Measurements from ENCODE around the gene ME3. TPM values are rescaled to one million over a fixed set of nuclear protein-coding genes. Genes with fewer than 3 reads are reported as not detected.
A peak's percentile ranks its signal among the peaks of the same experiment; 100 is the strongest.

The ME3 gene
- total RNA-seq, 1 donor from 2014 or later = 34.2 TPM

DNA sequence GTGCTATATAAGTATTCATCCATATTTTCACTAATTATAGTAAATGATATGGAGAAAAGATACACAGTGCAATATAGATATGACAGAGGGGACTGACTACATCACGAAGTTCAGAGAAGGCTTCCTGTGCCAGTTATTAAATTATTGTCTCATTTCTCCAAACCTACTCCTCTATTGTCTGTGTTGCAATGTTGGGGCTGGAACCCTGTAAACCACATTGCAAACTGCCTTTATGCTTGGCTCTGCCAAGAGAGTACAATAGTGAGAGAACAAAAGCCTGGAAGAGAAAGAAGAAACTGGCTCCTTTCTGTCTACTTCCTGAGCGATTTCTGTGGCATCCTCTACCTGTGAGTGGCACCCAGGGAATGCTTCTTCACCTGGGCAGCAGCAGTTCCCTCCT lies 46.4 kb downstream of the ME3 start:
- intact Hi-C loops (cut with DNase I) = no loop called here
- peaks cover 21 to 59% of the 10 kb centered on the region in 2 donors for H3K4me1 ChIP-seq
- H3K27ac ChIP-seq = peak overlapping the region; percentile 24 to 67
- no peaks in the 10 kb centered on the region for H3K36me3 ChIP-seq
- H3K27me3 ChIP-seq = no peaks in the 10 kb centered on the region
- TF ChIP-seq, protein P1, sequence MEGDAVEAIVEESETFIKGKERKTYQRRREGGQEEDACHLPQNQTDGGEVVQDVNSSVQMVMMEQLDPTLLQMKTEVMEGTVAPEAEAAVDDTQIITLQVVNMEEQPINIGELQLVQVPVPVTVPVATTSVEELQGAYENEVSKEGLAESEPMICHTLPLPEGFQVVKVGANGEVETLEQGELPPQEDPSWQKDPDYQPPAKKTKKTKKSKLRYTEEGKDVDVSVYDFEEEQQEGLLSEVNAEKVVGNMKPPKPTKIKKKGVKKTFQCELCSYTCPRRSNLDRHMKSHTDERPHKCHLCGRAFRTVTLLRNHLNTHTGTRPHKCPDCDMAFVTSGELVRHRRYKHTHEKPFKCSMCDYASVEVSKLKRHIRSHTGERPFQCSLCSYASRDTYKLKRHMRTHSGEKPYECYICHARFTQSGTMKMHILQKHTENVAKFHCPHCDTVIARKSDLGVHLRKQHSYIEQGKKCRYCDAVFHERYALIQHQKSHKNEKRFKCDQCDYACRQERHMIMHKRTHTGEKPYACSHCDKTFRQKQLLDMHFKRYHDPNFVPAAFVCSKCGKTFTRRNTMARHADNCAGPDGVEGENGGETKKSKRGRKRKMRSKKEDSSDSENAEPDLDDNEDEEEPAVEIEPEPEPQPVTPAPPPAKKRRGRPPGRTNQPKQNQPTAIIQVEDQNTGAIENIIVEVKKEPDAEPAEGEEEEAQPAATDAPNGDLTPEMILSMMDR (IDR thresholded peaks at IDR 0.05) = no peak
- no peak for DNase-seq (ENCODE audit: low spot score in 2 of 2)
- no peaks in the 10 kb centered on the region for H3K9me3 ChIP-seq
- no peak overlapping the region for H3K4me3 ChIP-seq

DNA sequence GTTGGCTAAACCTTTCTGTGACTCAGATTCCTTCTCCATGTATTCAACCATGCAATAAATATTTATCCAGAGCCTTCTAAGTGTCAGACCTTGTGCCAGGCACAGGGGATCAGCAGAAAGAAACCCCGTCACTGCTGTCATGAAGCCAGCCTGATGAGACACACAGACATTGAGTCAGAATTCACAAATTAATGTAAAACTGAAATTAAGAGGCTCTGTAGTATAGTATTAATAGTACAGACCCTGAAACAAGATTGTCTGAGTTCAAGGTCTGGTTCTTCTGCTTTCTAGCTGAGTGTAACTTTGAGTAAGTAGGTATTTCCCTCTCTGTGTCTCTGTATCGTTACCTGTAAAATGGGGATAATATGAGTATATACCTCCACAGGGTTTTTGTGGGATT lies 46.9 kb downstream of the ME3 start:
- Histone ChIP-seq H3K27ac (peak overlapping the region; percentile 24 to 67), H3K27me3 (no peaks in the 10 kb centered on the region), H3K9me3 (no peaks in the 10 kb centered on the region), H3K4me1 (peaks cover 20 to 58% of the 10 kb centered on the region in 2 donors), H3K36me3 (no peaks in the 10 kb centered on the region), H3K4me3 (no peak overlapping the region)
- TF ChIP-seq, protein P1 (IDR thresholded peaks at IDR 0.05) = no peak
- DNase-seq (ENCODE audit: low spot score in 2 of 2) = no peak
- intact Hi-C loops (cut with DNase I) = no loop called here

DNA sequence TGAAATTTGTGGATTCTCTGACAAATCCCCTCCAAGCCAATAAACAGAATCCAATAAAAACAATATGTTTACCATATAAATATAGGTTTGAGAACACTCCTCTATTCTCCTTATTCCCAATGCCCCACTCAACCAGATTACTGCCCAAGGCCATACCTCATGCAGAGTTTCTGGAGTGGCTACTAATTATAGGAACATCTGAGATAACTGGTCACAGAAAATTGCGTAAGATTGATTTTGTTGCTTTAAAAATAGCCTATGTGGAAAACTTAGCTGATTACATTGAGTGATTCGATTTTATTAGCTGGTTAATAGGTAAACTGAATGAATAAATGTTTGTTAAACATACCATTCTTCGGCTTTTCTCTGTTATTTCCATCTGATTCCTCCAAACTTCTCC lies 48.0 kb downstream of the ME3 start:
- Histone ChIP-seq H3K27ac (no peak overlapping the region), H3K9me3 (no peaks in the 10 kb centered on the region), H3K36me3 (no peaks in the 10 kb centered on the region), H3K4me1 (peaks cover 11 to 50% of the 10 kb centered on the region in 2 donors), H3K4me3 (no peak overlapping the region), H3K27me3 (no peaks in the 10 kb centered on the region)
- intact Hi-C loops (cut with DNase I) = no loop called here
- no peak for DNase-seq (ENCODE audit: low spot score in 2 of 2)
- TF ChIP-seq, protein P1 (IDR thresholded peaks at IDR 0.05) = no peak

DNA sequence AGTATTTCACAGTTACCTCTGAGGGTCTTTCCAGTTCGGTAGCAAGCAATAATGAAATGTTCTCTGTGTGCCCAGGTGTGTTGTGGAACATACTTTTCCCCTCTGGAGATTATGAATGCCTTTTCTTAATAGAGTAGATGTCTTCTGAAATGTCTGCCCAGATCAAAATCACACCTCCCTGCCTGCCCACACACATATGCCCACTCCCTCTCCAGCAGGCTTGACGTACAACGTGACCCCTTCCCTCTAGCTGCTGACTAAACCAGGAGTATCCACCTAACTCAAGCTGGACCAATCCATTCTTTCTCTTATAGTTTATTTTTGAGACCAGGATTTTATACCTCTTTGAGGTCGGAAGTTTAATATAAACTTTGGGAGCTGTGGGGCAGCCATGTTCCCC lies 48.7 kb downstream of the ME3 start:
- DNase-seq (ENCODE audit: low spot score in 2 of 2) = no peak
- H3K4me3 ChIP-seq = no peak overlapping the region
- H3K4me1 ChIP-seq = peaks cover 6 to 44% of the 10 kb centered on the region in 2 donors
- TF ChIP-seq, protein P1 (IDR thresholded peaks at IDR 0.05) = no peak
- no peaks in the 10 kb centered on the region for H3K36me3 ChIP-seq
- no peaks in the 10 kb centered on the region for H3K9me3 ChIP-seq
- intact Hi-C loops (cut with DNase I) = no loop called here
- no peaks in the 10 kb centered on the region for H3K27me3 ChIP-seq
- no peak overlapping the region for H3K27ac ChIP-seq

- Histone ChIP-seq H3K4me3 (no peak overlapping the region), H3K36me3 (no peaks in the 10 kb centered on the region), H3K27ac (no peak overlapping the region), H3K9me3 (no peaks in the 10 kb centered on the region), H3K4me1 (peaks cover under 1 to 38% of the 10 kb centered on the region in 2 donors), H3K27me3 (no peaks in the 10 kb centered on the region)
- DNase-seq (ENCODE audit: low spot score in 2 of 2) = no peak
- TF ChIP-seq, protein P1 (IDR thresholded peaks at IDR 0.05) = no peak
- intact Hi-C loops (cut with DNase I) = no loop called here
These were observed 49.3 kb downstream of the ME3 start for GRCh38 chr11:86623041-86623621.

DNA sequence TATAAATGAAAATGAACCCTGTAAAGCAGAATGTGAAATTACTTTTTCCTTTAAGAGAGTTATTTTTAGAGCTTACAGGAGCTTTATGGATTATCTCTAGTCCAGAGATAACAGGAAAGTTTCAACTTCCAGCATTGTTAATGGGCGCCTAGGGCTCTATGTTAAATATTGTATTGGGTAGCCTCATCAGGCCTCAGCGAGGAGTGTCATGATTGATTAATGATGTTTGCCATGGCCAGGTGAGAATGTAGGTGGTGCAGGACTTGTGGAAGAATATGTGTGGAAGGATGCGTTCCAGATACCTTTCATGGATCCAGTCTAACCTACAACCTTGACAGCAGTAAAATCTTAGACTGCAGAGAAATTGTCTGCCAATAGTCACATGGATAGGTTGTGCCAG lies 50.6 kb downstream of the ME3 start:
- Histone ChIP-seq H3K36me3 (no peaks in the 10 kb centered on the region), H3K27me3 (no peaks in the 10 kb centered on the region), H3K9me3 (no peaks in the 10 kb centered on the region), H3K4me1 (peaks cover 0 to 38% of the 10 kb centered on the region in 2 donors), H3K27ac (peak overlapping the region; percentile 67 to 69), H3K4me3 (no peak overlapping the region)
- DNase-seq (ENCODE audit: low spot score in 2 of 2) = no peak
- intact Hi-C loops (cut with DNase I) = no loop called here
- TF ChIP-seq, protein P1 (IDR thresholded peaks at IDR 0.05) = no peak

Measured in ascending aorta (tissue), 2 donors.